MM.1S (cell line): ENCODE measurements around the gene LRRC8D.
A peak's percentile ranks its signal among the peaks of the same experiment; 100 is the strongest.
"Not testable (repeated sequence)": the region's sequence is repeated elsewhere in the genome, so short reads cannot be mapped to it uniquely, and the experiment has no call there.

Source experiments
- DNase-seq: peaks from one replicate; pipeline ENCODE4 v3.0.0-alpha.2; 2015
- H2AFZ ChIP-seq: fragments of 300-600 bp; sonication (generic); 2 replicates; pipeline ENCODE4 v1.6.0; 2016; ENCODE audit warnings: antibody characterized with exemption, low read length
- H3F3A ChIP-seq: fragments of 300-600 bp; sonication (generic); 2 replicates; pipeline ENCODE4 v1.6.1; 2016; ENCODE audit warnings: mild to moderate bottlenecking, antibody characterized with exemption, low read length, moderate library complexity, mixed read lengths; ENCODE audit not compliant: insufficient read depth
- H3K27ac ChIP-seq: fragments of 300-600 bp; sonication (generic); 2 replicates; pipeline ENCODE4 v1.5.1; 2016; ENCODE audit warnings: mild to moderate bottlenecking, low read length
- H3K27me3 ChIP-seq: fragments of 300-600 bp; sonication (generic); replicated peaks from 2 replicates; pipeline ENCODE4 v1.6.0; 2016; ENCODE audit warnings: low read length; ENCODE audit not compliant: insufficient read depth
- H3K36me3 ChIP-seq: fragments of 300-600 bp; sonication (generic); replicated peaks from 2 replicates; pipeline ENCODE4 v1.6.1; 2016; ENCODE audit warnings: mild to moderate bottlenecking, low read length, mixed read lengths; ENCODE audit not compliant: insufficient read depth
- H3K4me1 ChIP-seq: fragments of 300-600 bp; sonication (generic); 2 replicates; pipeline ENCODE4 v1.6.1; 2016; ENCODE audit warnings: low read length, mixed read lengths
- H3K4me2 ChIP-seq: fragments of 300-600 bp; sonication (generic); 2 replicates; pipeline ENCODE4 v1.6.0; 2016; ENCODE audit warnings: low read depth, low read length
- H3K4me3 ChIP-seq: fragments of 300-600 bp; sonication (generic); 2 replicates; pipeline ENCODE4 v1.5.1; 2016; ENCODE audit warnings: low read length, mixed read lengths
- H3K79me2 ChIP-seq: fragments of 300-600 bp; sonication (generic); 2 replicates; pipeline ENCODE4 v1.6.1; 2016; ENCODE audit warnings: mixed run types, low read length, mixed read lengths
- H3K9ac ChIP-seq: fragments of 300-600 bp; sonication (generic); 2 replicates; pipeline ENCODE4 v1.6.1; 2016; ENCODE audit warnings: low read length, mixed read lengths
- H3K9me2 ChIP-seq: fragments of 300-600 bp; sonication (generic); replicated peaks from 2 replicates; pipeline ENCODE4 v1.6.1; 2016; ENCODE audit warnings: mild to moderate bottlenecking, low read length, mixed read lengths; ENCODE audit not compliant: insufficient read depth
- H3K9me3 ChIP-seq: fragments of 300-600 bp; sonication (generic); replicated peaks from 2 replicates; pipeline ENCODE4 v1.6.1; 2016; ENCODE audit warnings: mild to moderate bottlenecking, low read length, mixed read lengths; ENCODE audit not compliant: insufficient read depth
- H4K20me1 ChIP-seq: fragments of 300-600 bp; sonication (generic); 2 replicates; pipeline ENCODE4 v1.6.1; 2016; ENCODE audit warnings: mild to moderate bottlenecking, low read length, moderate library complexity, mixed read lengths; ENCODE audit not compliant: insufficient read depth
- CTCF ChIP-seq: fragments of 300-600 bp; sonication (generic); IDR thresholded peaks from 2 replicates; pipeline ENCODE4 v1.5.1; 2016; ENCODE audit warnings: antibody characterized with exemption, low read length, mixed read lengths
- EZH2 ChIP-seq: fragments of 300-600 bp; sonication (generic); optimal IDR thresholded peaks from 2 replicates; pipeline ENCODE3; 2017; ENCODE audit warnings: low read depth, mild to moderate bottlenecking, antibody characterized with exemption, low read length, mixed read lengths
- EZH2phosphoT487 ChIP-seq: fragments of 300-600 bp; sonication (generic); IDR thresholded peaks from 2 replicates; pipeline ENCODE4 v1.6.1; 2018; ENCODE audit warnings: antibody characterized with exemption, low read length

The LRRC8D gene

GRCh38 chr1:89820422-89821321 lies at the start of gene LRRC8D:
TSS of gene LRRC8D (plus strand) at chr1:89821032. CDS start at chr1:89933069, 112,037 bp downstream.
- Histone ChIP-seq H3K79me2 (no peaks in the 10 kb centered on the region), H3K4me2 (peak within 1 kb of the TSS; percentile 93), H3F3A (peaks cover 10% of the 10 kb centered on the region; the same call in 1 of the 2 replicates), H3K27ac (peak within 1 kb of the TSS; percentile 76), H3K9me2 (no peaks in the 10 kb centered on the region), H3K4me3 (peak within 1 kb of the TSS; percentile 61), H3K4me1 (peaks cover 10% of the 10 kb centered on the region; the same call in 1 of the 2 replicates), H3K9me3 (no peaks in the 10 kb centered on the region), H2AFZ (peak within 1 kb of the TSS; percentile 92), H3K9ac (peak within 1 kb of the TSS; percentile 76), H4K20me1 (no peaks in the 10 kb centered on the region), H3K27me3 (no peaks in the 10 kb centered on the region), H3K36me3 (no peaks in the 10 kb centered on the region)
- TF ChIP-seq CTCF: no peak
- peak; percentile 79 for DNase-seq

DNA sequence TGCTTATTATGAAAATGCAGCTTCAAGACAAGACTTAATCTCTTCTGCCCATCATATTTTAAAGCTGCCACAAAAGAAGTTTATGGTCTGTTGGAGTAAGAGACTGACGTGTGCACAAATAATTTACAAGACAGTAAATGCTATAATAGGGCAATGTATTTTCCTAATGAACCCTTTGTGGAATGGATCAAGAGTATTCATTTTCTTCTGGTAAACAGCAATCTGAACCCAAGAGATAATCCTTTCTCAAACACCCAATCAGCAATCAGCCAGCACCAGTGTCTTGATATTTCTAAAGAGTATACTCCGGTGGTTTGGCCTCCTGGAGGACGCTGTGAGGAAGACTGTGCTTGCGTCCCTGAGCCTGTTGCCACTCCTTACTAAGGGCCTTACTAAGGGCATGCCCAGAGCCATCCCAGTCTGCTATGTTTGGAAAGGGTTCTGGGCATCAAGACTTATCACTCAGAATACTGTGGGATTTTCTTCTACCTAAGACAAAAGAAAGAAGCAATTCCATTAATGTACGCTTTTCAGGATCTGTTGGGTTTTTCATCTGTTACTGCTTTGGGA lies 48.8 kb upstream of the LRRC8D start:
- H2AFZ ChIP-seq: no peak overlapping the region
- H3K9me3 ChIP-seq: no peaks in the 10 kb centered on the region
- TF ChIP-seq EZH2 (no peak), CTCF (no peak), EZH2phosphoT487 (no peak)
- H3K4me3 ChIP-seq: no peak overlapping the region
- no peak overlapping the region for H3K4me2 ChIP-seq
- no peaks in the 10 kb centered on the region for H3K4me1 ChIP-seq
- H3K36me3 ChIP-seq: no peaks in the 10 kb centered on the region
- no peaks in the 10 kb centered on the region for H4K20me1 ChIP-seq
- H3K27me3 ChIP-seq: no peaks in the 10 kb centered on the region
- H3K9ac ChIP-seq: no peak overlapping the region
- DNase-seq: no peak
- H3K79me2 ChIP-seq: no peaks in the 10 kb centered on the region
- H3K9me2 ChIP-seq: no peaks in the 10 kb centered on the region
- H3K27ac ChIP-seq: no peak overlapping the region
- no peaks in the 10 kb centered on the region for H3F3A ChIP-seq

GRCh38 chr1:89776104-89776503 lies 44.7 kb upstream of the LRRC8D start:
- not testable (repeated sequence) for H3K79me2 ChIP-seq

DNA sequence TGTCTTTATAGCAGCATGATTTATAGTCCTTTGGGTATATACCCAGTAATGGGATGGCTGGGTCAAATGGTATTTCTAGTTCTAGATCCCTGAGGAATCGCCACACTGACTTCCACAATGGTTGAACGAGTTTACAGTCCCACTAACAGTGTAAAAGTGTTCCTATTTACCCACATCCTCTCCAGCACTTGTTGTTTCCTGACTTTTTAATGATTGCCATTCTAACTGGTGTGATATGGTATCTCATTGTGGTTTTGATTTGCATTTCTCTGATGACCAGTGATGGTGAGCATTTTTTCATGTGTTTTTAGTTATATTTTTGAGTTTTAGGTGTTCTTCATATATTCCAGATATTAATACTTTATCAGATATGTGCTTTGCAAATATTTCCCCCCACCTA lies 43.6 kb upstream of the LRRC8D start:
- not testable (repeated sequence) for DNase-seq, H3K27ac ChIP-seq, H3K79me2 ChIP-seq, H3K9me2 ChIP-seq, H3K4me1 ChIP-seq, H3K4me2 ChIP-seq, H3K9ac ChIP-seq, H3K4me3 ChIP-seq, H3K36me3 ChIP-seq, H3F3A ChIP-seq, H3K9me3 ChIP-seq, H3K27me3 ChIP-seq, H2AFZ ChIP-seq, H4K20me1 ChIP-seq

More at GRCh38 chr1:89776104-89776503, 44.7 kb upstream of the LRRC8D start:
- H3K9me3 ChIP-seq, DNase-seq, H3K9me2 ChIP-seq, H3K27me3 ChIP-seq, H3K9ac ChIP-seq, H3K36me3 ChIP-seq, H3K4me3 ChIP-seq, H3K27ac ChIP-seq, H3K4me1 ChIP-seq, H2AFZ ChIP-seq, H3K4me2 ChIP-seq, H4K20me1 ChIP-seq, H3F3A ChIP-seq: not testable (repeated sequence)
